Parathyroid adenoma (tissue), 2 donors: ENCODE results near the gene ALKAL2.
"Not testable (repeated sequence)": the region's sequence is repeated elsewhere in the genome, so short reads cannot be mapped to it uniquely, and the experiment has no call there.

ENCODE experiments used
- H2AFZ ChIP-seq: fragments of 300-600 bp; sonication (generic); one replicate; pipeline ENCODE4 v1.7.0; 2017; ENCODE audit warnings: antibody characterized with exemption, mild to moderate bottlenecking
- H3K27ac ChIP-seq: fragments of 300-600 bp; sonication (generic); one replicate; pipeline ENCODE4 v1.7.0; 2017
- H3K27me3 ChIP-seq: fragments of 300-600 bp; sonication (generic); one replicate; pipeline ENCODE4 v1.7.0; 2017; ENCODE audit warnings: low read length; ENCODE audit not compliant: control insufficient read depth, insufficient read depth
- H3K36me3 ChIP-seq: fragments of 300-600 bp; sonication (generic); one replicate; pipeline ENCODE4 v1.7.0; 2017; ENCODE audit warnings: low read length; ENCODE audit not compliant: control insufficient read depth, insufficient read depth
- H3K4me1 ChIP-seq: fragments of 300-600 bp; sonication (generic); one replicate; pipeline ENCODE4 v1.7.0; 2017; ENCODE audit warnings: control low read depth
- H3K4me2 ChIP-seq: fragments of 300-600 bp; sonication (generic); one replicate; pipeline ENCODE4 v1.7.0; 2017; ENCODE audit warnings: low read length
- H3K4me3 ChIP-seq: fragments of 300-600 bp; sonication (generic); one replicate; pipeline ENCODE4 v1.7.0; 2017; ENCODE audit warnings: low read depth, low read length
- H3K79me2 ChIP-seq: fragments of 300-600 bp; sonication (generic); one replicate; pipeline ENCODE4 v1.7.0; 2017; ENCODE audit warnings: control low read depth
- H3K9ac ChIP-seq: fragments of 300-600 bp; sonication (generic); one replicate; pipeline ENCODE4 v1.7.0; 2017; ENCODE audit warnings: mild to moderate bottlenecking
- H3K9me3 ChIP-seq: fragments of 300-600 bp; sonication (generic); one replicate; pipeline ENCODE4 v1.7.0; 2017; ENCODE audit warnings: low read length; ENCODE audit not compliant: control insufficient read depth
- CTCF ChIP-seq: fragments of 300-600 bp; sonication (generic); IDR thresholded peaks from one replicate; pipeline ENCODE4 v1.7.0; 2017; ENCODE audit warnings: antibody characterized with exemption, mild to moderate bottlenecking
- donor health status: primary hyperparathyroidism.

ALKAL2 gene

GRCh38 chr2:317501-318424 is 29.9 kb upstream of the ALKAL2 start:
- Histone ChIP-seq H2AFZ (no peak overlapping the region), H3K4me2 (no peak overlapping the region), H3K79me2 (no peaks in the 10 kb centered on the region), H3K27ac (no peak overlapping the region), H3K9me3 (no peaks in the 10 kb centered on the region), H3K36me3 (no peaks in the 10 kb centered on the region), H3K4me1 (no peaks in the 10 kb centered on the region), H3K9ac (no peak overlapping the region), H3K4me3 (no peak overlapping the region), H3K27me3 (no peaks in the 10 kb centered on the region)
- TF ChIP-seq CTCF: no peak

- Histone ChIP-seq H3K9ac (no peak overlapping the region), H3K4me2 (no peak overlapping the region), H3K27me3 (no peaks in the 10 kb centered on the region), H3K4me3 (no peak overlapping the region), H3K4me1 (no peaks in the 10 kb centered on the region), H3K27ac (no peak overlapping the region), H2AFZ (no peak overlapping the region), H3K79me2 (no peaks in the 10 kb centered on the region), H3K9me3 (no peaks in the 10 kb centered on the region), H3K36me3 (no peaks in the 10 kb centered on the region)
- TF ChIP-seq CTCF: no peak
These were observed 28.5 kb upstream of the ALKAL2 start for GRCh38 chr2:316381-316780.

GRCh38 chr2:315925-316324 is 28.0 kb upstream of the ALKAL2 start:
- H2AFZ ChIP-seq, H3K4me1 ChIP-seq, H3K27me3 ChIP-seq, H3K79me2 ChIP-seq, H3K9ac ChIP-seq, H3K9me3 ChIP-seq, H3K36me3 ChIP-seq, H3K27ac ChIP-seq, H3K4me2 ChIP-seq, H3K4me3 ChIP-seq: not testable (repeated sequence)

GRCh38 chr2:314561-315336 is 26.9 kb upstream of the ALKAL2 start:
- no peaks in the 10 kb centered on the region for H3K4me1 ChIP-seq

More at GRCh38 chr2:314561-315336, 26.9 kb upstream of the ALKAL2 start:
- Histone ChIP-seq H3K27me3 (no peaks in the 10 kb centered on the region), H3K27ac (no peak overlapping the region), H3K79me2 (no peaks in the 10 kb centered on the region), H2AFZ (no peak overlapping the region), H3K9me3 (no peaks in the 10 kb centered on the region), H3K9ac (no peak overlapping the region), H3K36me3 (no peaks in the 10 kb centered on the region), H3K4me2 (no peak overlapping the region), H3K4me3 (no peak overlapping the region)
- TF ChIP-seq CTCF: no peak
